ENCODE data around the gene AKR7A2.
"Not testable (repeated sequence)": the region's sequence is repeated elsewhere in the genome, so short reads cannot be mapped to it uniquely, and the experiment has no call there.

AKR7A2 gene

DNA sequence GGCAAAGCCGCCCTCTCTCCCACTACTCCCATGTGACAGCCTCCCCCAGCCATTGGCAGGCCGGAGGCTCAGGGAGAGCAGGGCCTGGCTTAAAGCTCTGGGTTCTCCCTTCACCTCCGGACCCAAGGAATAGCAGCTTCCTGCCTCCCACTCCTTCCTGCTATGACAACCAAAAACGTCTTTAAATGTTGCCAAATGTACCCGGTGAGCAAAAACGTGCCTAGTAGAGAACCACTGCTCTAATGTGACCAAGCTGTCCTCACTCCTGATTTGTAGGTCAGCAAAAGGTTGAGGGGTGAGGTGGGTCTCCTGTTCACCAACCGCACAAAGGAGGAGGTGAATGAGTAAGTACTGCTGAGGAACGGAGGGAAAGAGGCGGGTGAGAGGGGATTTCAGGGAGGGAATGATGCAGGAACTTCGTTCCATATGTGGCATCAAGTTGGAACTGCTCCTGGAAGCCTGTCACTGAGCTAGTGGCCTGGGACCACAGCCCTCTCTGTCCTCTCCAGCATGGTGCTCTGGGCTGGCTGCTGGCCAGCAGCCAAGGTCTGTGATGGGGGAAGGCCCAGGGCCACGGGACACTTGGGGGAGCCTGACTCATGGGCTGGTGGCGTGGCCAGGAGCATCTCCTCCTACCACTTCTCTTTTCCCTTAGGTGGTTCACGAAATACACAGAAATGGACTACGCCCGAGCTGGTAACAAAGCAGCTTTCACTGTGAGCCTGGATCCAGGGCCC, 54.6 kb downstream of the AKR7A2 start:
- DNase-seq = no peak

- not testable (repeated sequence) for DNase-seq
These were observed 55.6 kb downstream of the AKR7A2 start for GRCh38 chr1:19256301-19256700.

DNA sequence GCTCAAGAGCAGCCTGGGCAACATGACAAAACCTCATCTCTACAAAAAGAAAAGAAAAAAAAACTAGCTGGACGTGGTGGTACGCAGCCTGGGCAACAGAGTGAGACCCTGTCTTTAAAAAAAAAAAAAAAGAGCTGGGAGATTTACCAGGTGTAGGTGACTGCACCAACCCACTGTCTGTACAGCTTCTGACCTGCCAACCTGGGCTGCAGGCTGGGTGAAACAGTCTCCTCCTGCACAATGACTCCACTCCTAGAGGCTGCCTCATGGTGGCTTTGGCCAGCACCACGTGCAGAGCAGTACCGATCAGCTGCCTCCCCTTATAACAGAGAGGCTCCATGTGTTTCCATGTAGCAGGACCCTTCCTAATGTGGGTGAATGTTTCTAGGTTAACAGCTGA, 56.7 kb downstream of the AKR7A2 start:
- no peak for DNase-seq

DNA sequence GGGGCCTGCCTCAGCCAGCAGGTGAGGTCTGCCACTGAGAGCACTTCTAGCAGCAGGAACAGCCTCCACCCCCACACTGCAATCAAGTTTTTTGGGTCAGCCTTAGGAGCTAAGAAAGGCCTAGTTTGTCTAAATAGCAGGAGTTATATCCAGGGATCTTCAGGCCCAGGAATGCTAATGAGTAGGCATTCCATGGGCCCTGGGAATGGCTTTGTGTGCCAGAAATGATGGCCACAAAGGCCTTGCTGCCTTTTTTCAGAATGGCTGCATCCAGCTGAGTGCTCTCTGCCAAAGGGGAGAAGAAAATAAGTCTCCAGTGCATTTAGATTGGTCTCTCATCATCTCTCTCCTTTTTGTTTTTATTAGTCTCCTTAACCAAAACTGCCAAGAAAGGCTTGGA, 57.5 kb downstream of the AKR7A2 start:
- DNase-seq = no peak

Measured in activated effector memory CD4-positive, alpha-beta T cell treated with Interleukin-2 at 50 U/mL for 16 hours (primary cell).